ENCODE results near the gene SLN. TPM values are rescaled to one million over a fixed set of nuclear protein-coding genes. Genes with fewer than 3 reads are reported as not detected.

The SLN gene
- total RNA-seq, 1 donor from 2014 or later: not detected

GRCh38 chr11:107708792-107709191, 3.1 kb downstream of the SLN start:
- DNase-seq: no peak
- TF ChIP-seq CTCF (IDR thresholded peaks at IDR 0.05): no peak
- CTCF ChIA-PET: no interaction called here
- POLR2A ChIA-PET: no interaction called here
- Mint-ChIP-seq H3K27ac (no peak overlapping the region), H3K4me1 (no peaks in the 10 kb centered on the region), H3K9me3 (no peaks in the 10 kb centered on the region), H3K4me3 (no peak overlapping the region), H3K36me3 (ENCODE audit: low read depth) (no peaks in the 10 kb centered on the region), H3K27me3 (peaks cover 12% of the 10 kb centered on the region)
- intact Hi-C loops (cut with micrococcal nuclease): no loop called here
- ATAC-seq (ENCODE audit: low read depth): no peak

- ChIA-PET CTCF (no interaction called here), POLR2A (no interaction called here)
- ATAC-seq (ENCODE audit: low read depth): no peak
- Mint-ChIP-seq H3K9me3 (no peaks in the 10 kb centered on the region), H3K27me3 (peaks cover 14% of the 10 kb centered on the region), H3K27ac (no peak overlapping the region), H3K4me1 (no peaks in the 10 kb centered on the region), H3K36me3 (ENCODE audit: low read depth) (no peaks in the 10 kb centered on the region), H3K4me3 (no peak overlapping the region)
- intact Hi-C loops (cut with micrococcal nuclease): no loop called here
- TF ChIP-seq CTCF (IDR thresholded peaks at IDR 0.05): no peak
- no peak for DNase-seq
Observed at GRCh38 chr11:107707807-107708206, 4.0 kb downstream of the SLN start.

GRCh38 chr11:107707215-107707671, 4.6 kb downstream of the SLN start:
- no peak for DNase-seq
- Mint-ChIP-seq H3K4me1 (no peaks in the 10 kb centered on the region), H3K9me3 (no peaks in the 10 kb centered on the region), H3K27ac (no peak overlapping the region), H3K36me3 (ENCODE audit: low read depth) (no peaks in the 10 kb centered on the region), H3K27me3 (peaks cover 11% of the 10 kb centered on the region), H3K4me3 (no peak overlapping the region)
- intact Hi-C loops (cut with micrococcal nuclease): no loop called here
- no peak for ATAC-seq (ENCODE audit: low read depth)
- POLR2A ChIA-PET: no interaction called here
- no peak for TF ChIP-seq CTCF (IDR thresholded peaks at IDR 0.05)
- CTCF ChIA-PET: no interaction called here

- POLR2A ChIA-PET: no interaction called here
- Mint-ChIP-seq H3K36me3 (ENCODE audit: low read depth) (no peaks in the 10 kb centered on the region), H3K4me1 (no peaks in the 10 kb centered on the region), H3K27ac (no peak overlapping the region), H3K9me3 (no peaks in the 10 kb centered on the region), H3K4me3 (no peak overlapping the region), H3K27me3 (peaks cover 8% of the 10 kb centered on the region)
- CTCF ChIA-PET: no interaction called here
- intact Hi-C loops (cut with micrococcal nuclease): no loop called here
- ATAC-seq (ENCODE audit: low read depth): no peak
- no peak for DNase-seq
- no peak for TF ChIP-seq CTCF (IDR thresholded peaks at IDR 0.05)
Observed at GRCh38 chr11:107706531-107706930, 5.3 kb downstream of the SLN start.

- H3K9me3 Mint-ChIP-seq: no peaks in the 10 kb centered on the region
- TF ChIP-seq CTCF (IDR thresholded peaks at IDR 0.05): no peak
- no peaks in the 10 kb centered on the region for H3K36me3 Mint-ChIP-seq (ENCODE audit: low read depth)
- intact Hi-C loops (cut with micrococcal nuclease): no loop called here
- ChIA-PET POLR2A (no interaction called here), CTCF (no interaction called here)
- H3K4me1 Mint-ChIP-seq: no peaks in the 10 kb centered on the region
- ATAC-seq (ENCODE audit: low read depth): no peak
- no peak for DNase-seq
- H3K27me3 Mint-ChIP-seq: peaks cover 16% of the 10 kb centered on the region
- no peak overlapping the region for H3K4me3 Mint-ChIP-seq
- H3K27ac Mint-ChIP-seq: no peak overlapping the region
Observed at GRCh38 chr11:107705027-107705426, 6.8 kb downstream of the SLN start.

Data from activated B cell treated with CpG ODN at 0.5 μM for 24 hours (primary cell).